Caco-2 (cell line): ENCODE data around the gene DNAH8. TPM values are rescaled to one million over a fixed set of nuclear protein-coding genes. Genes with fewer than 3 reads are reported as not detected.

Experiments used
- BruUV-seq: library from RNA; stranded (reverse); fragments of 400-500 nt; replicated peaks from 2 replicates; lab custom pipeline; 2021; lab: Mats Ljungman, UMichigan
- CTCF ChIA-PET: fragments of 300-600 bp; sonication (Branson Sonifier 250); formaldehyde crosslinking; loops from one replicate; lab custom pipeline; 2022; ENCODE audit warnings: antibody characterized with exemption; lab: Charles Lee
- POLR2A ChIA-PET: fragments of 300-600 bp; sonication (Branson Sonifier 250); formaldehyde crosslinking; loops from one replicate; lab custom pipeline; 2022; ENCODE audit warnings: antibody characterized with exemption; lab: Charles Lee
- DNase-seq, 2 experiments: peaks; one replicate each; pipeline versions ENCODE4 v3.0.0 to v3.0.0-alpha.2; 2020 to 2022
- H3K27me3 ChIP-seq: replicated peaks from 2 replicates; pipeline ENCODE4 v1.6.0; 2011; ENCODE audit warnings: low read length; ENCODE audit not compliant: control insufficient read depth, insufficient read depth
- H3K36me3 ChIP-seq: 2 replicates; pipeline ENCODE4 v1.5.1; 2011; ENCODE audit warnings: low read length; ENCODE audit not compliant: control insufficient read depth, insufficient read depth
- H3K4me1 ChIP-seq: fragments of 250-450 bp; sonication (Bioruptor Pico); 2 replicates; pipeline ENCODE4 v1.5.1; 2020; ENCODE audit warnings: mild to moderate bottlenecking
- H3K4me3 ChIP-seq: 2 replicates; pipeline ENCODE4 v1.5.1; 2011; ENCODE audit warnings: low read depth, mild to moderate bottlenecking, control low read depth, low read length
- H3K9me3 ChIP-seq: fragments of 250-450 bp; sonication (Bioruptor Pico); 2 replicates; pipeline ENCODE4 v1.5.1; 2020; ENCODE audit warnings: mild to moderate bottlenecking, moderate library complexity
- H3K27ac Mint-ChIP-seq: one replicate; pipeline ENCODE4 v1.8.0; 2022; ENCODE audit warnings: mixed read lengths; ENCODE audit not compliant: unreplicated experiment
- H3K27me3 Mint-ChIP-seq: one replicate; pipeline ENCODE4 v1.8.0; 2022; ENCODE audit warnings: mixed read lengths; ENCODE audit not compliant: insufficient read depth, unreplicated experiment
- H3K36me3 Mint-ChIP-seq: one replicate; pipeline ENCODE4 v1.8.0; 2022; ENCODE audit warnings: mild to moderate bottlenecking, mixed read lengths; ENCODE audit not compliant: insufficient read depth, unreplicated experiment
- H3K4me1 Mint-ChIP-seq: one replicate; pipeline ENCODE4 v1.8.0; 2022; ENCODE audit warnings: low read depth, mixed read lengths; ENCODE audit not compliant: unreplicated experiment
- H3K4me3 Mint-ChIP-seq: one replicate; pipeline ENCODE4 v1.8.0; 2022; ENCODE audit warnings: mild to moderate bottlenecking, moderate library complexity, mixed read lengths; ENCODE audit not compliant: unreplicated experiment
- H3K9me3 Mint-ChIP-seq: one replicate; pipeline ENCODE4 v1.8.0; 2022; ENCODE audit warnings: mixed read lengths; ENCODE audit not compliant: unreplicated experiment
- CTCF ChIP-seq, 2 experiments: fragments of 200-600 bp in 1 of 2; IDR thresholded peaks; 1 replicate in 1 of 2; 2 replicates in 1 of 2; pipeline versions ENCODE4 v1.5.1 to v1.8.0; 2011 to 2022; ENCODE audit warnings: antibody characterized with exemption in 1 of 2, control low read depth in 1 of 2, inconsistent platforms in 1 of 2, low read depth in 1 of 2, low read length in 1 of 2, mild to moderate bottlenecking in 1 of 2, moderate library complexity in 1 of 2; ENCODE audit not compliant: insufficient read depth in 1 of 2, severe bottlenecking in 1 of 2, unreplicated experiment in 1 of 2
- intact Hi-C: fragments of 100-400 bp; cut with micrococcal nuclease; formaldehyde crosslinking; loops from one replicate; pipeline ENCODE4 v1.10.0; 2022; ENCODE audit not compliant: unreplicated experiment
- total RNA-seq: library from RNA; stranded (reverse); gene quantifications from 2 replicates; pipeline ENCODE4 v1.2.3, GENCODE V29; 2022

DNAH8 gene
- total RNA-seq, 1 experiment from 2014 or later: not detected

- no peak overlapping the region for H3K4me3 ChIP-seq
- Mint-ChIP-seq H3K27ac (no peak overlapping the region), H3K27me3 (no peaks in the 10 kb centered on the region), H3K9me3 (no peaks in the 10 kb centered on the region), H3K4me1 (no peaks in the 10 kb centered on the region), H3K36me3 (no peaks in the 10 kb centered on the region), H3K4me3 (no peak overlapping the region)
- no peaks in the 10 kb centered on the region for H3K36me3 ChIP-seq
- BruUV-seq: no TSS peak
- intact Hi-C loops: no loop called here
- no peaks in the 10 kb centered on the region for H3K27me3 ChIP-seq
- CTCF ChIA-PET: no interaction called here
- H3K4me1 ChIP-seq: no peaks in the 10 kb centered on the region
- H3K9me3 ChIP-seq: no peaks in the 10 kb centered on the region
- DNase-seq: no peak
- POLR2A ChIA-PET: interaction anchor here (0.6 kb wide), 1 partner anchor 21 kb away, joined by 3 read pairs; no protein-coding TSS in a partner anchor
- TF ChIP-seq CTCF (IDR thresholded peaks at IDR 0.05; ENCODE audit: insufficient read depth in 1 of 2, low read depth in 1 of 2, low read length in 1 of 2, severe bottlenecking in 1 of 2, unreplicated experiment in 1 of 2): no peak
Observed at GRCh38 chr6:38708496-38708895, 6.6 kb upstream of the DNAH8 start.

GRCh38 chr6:38713812-38714211 lies 1.3 kb upstream of the DNAH8 start:
- H3K4me1 Mint-ChIP-seq: no peaks in the 10 kb centered on the region
- no peaks in the 10 kb centered on the region for H3K36me3 Mint-ChIP-seq
- CTCF ChIA-PET: interaction anchor here (0.7 kb wide), 1 partner anchor 1157 kb away, joined by 3 read pairs; no protein-coding TSS in a partner anchor
- H3K4me3 Mint-ChIP-seq: no peak overlapping the region
- DNase-seq: no peak
- peaks cover 1% of the 10 kb centered on the region for H3K27me3 Mint-ChIP-seq
- H3K27ac Mint-ChIP-seq: no peak overlapping the region
- Histone ChIP-seq H3K4me1 (no peaks in the 10 kb centered on the region), H3K36me3 (no peaks in the 10 kb centered on the region), H3K4me3 (no peak overlapping the region), H3K9me3 (no peaks in the 10 kb centered on the region), H3K27me3 (no peaks in the 10 kb centered on the region)
- no peak for TF ChIP-seq CTCF (IDR thresholded peaks at IDR 0.05; ENCODE audit: insufficient read depth in 1 of 2, low read depth in 1 of 2, low read length in 1 of 2, severe bottlenecking in 1 of 2, unreplicated experiment in 1 of 2)
- no peaks in the 10 kb centered on the region for H3K9me3 Mint-ChIP-seq
- no TSS peak for BruUV-seq
- intact Hi-C loops: no loop called here
- POLR2A ChIA-PET: no interaction called here

GRCh38 chr6:38714239-38715015 lies 684 bp upstream of the DNAH8 start:
- CTCF ChIA-PET: interaction anchor here (0.7 kb wide), 1 partner anchor 1157 kb away, joined by 3 read pairs; no protein-coding TSS in a partner anchor
- no peaks in the 10 kb centered on the region for H3K9me3 Mint-ChIP-seq
- Histone ChIP-seq H3K27me3 (no peaks in the 10 kb centered on the region), H3K9me3 (no peaks in the 10 kb centered on the region), H3K36me3 (no peaks in the 10 kb centered on the region), H3K4me1 (no peaks in the 10 kb centered on the region), H3K4me3 (no peak overlapping the region)
- POLR2A ChIA-PET: no interaction called here
- no peaks in the 10 kb centered on the region for H3K36me3 Mint-ChIP-seq
- no peak overlapping the region for H3K27ac Mint-ChIP-seq
- TF ChIP-seq CTCF (IDR thresholded peaks at IDR 0.05; ENCODE audit: insufficient read depth in 1 of 2, low read depth in 1 of 2, low read length in 1 of 2, severe bottlenecking in 1 of 2, unreplicated experiment in 1 of 2): no peak
- no TSS peak for BruUV-seq
- intact Hi-C loops: no loop called here
- no peaks in the 10 kb centered on the region for H3K4me1 Mint-ChIP-seq
- H3K4me3 Mint-ChIP-seq: no peak overlapping the region
- no peak for DNase-seq
- peaks cover 3% of the 10 kb centered on the region for H3K27me3 Mint-ChIP-seq
